GM18499 (cell line): ENCODE data around the gene SLC45A3.

ENCODE experiments used
- ATAC-seq: cut with Tn5 transposase; IDR thresholded peaks from one replicate; pipeline ENCODE4 v1.9.1; 2021; ENCODE audit warnings: moderate number of reproducible peaks; ENCODE audit not compliant: insufficient read depth, unreplicated experiment

Gene SLC45A3

GRCh38 chr1:205615789-205616188 lies 64.5 kb downstream of the SLC45A3 start:
- ATAC-seq, result no peak

DNA sequence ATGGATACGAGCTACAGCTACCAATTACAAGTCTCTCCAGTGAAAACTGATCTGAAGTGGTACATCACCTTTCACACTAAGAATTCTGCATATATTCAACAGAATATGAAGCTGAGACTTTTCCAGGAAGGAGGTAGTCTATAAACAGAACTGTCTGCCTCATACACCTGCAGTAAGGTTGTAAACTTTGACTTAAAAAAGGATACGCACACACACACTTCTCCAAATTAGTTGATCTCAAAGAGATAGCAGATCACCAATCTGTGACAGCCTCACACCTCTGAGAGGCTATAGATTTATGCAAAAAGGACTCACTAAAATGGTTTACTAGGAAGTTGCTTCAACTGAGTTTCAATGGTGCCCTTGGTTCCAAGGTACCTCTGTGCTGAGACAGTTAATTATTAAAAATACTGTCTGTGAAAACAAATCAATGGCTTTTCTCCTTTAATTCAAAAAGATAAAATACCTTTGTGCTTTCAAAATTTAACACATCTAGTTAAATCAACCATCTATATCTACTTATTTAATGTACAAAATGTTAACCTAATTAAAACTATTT lies 66.4 kb downstream of the SLC45A3 start:
- ATAC-seq, result no peak

GRCh38 chr1:205612556-205612955 lies 67.8 kb downstream of the SLC45A3 start:
- no peak for ATAC-seq

- ATAC-seq, result no peak
Measured at GRCh38 chr1:205612104-205612503, 68.2 kb downstream of the SLC45A3 start.

GRCh38 chr1:205610901-205611466 lies 69.3 kb downstream of the SLC45A3 start:
- ATAC-seq, result no peak

DNA sequence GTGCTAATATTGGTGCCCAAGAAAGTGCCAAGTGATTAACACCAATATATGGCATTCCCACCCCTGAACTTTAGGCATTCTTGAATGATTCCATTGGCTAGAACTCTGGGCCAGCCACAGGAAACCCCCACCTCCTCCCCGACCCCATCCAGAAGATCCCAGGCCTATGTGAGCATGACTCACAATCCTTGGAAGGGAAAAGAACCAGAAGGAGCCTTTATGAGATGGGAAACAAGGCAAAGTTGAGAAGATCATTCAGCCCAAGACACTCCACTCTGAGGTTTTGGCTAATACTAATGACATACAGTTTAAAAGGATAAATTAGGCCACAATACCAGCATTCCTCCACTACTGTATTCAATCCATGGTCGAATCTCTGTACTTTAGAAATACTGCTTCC lies 70.3 kb downstream of the SLC45A3 start:
- no peak for ATAC-seq
